WI38 (cell line): Measurements from ENCODE around the gene TULP1.

Experiments
- H3K4me3 ChIP-seq: 2 replicates; pipeline ENCODE4 v1.5.1; 2011; ENCODE audit warnings: low read depth, mild to moderate bottlenecking, control low read depth, low read length
- CTCF ChIP-seq: IDR thresholded peaks from 2 replicates; pipeline ENCODE4 v1.5.1; 2012; ENCODE audit warnings: low read depth, mild to moderate bottlenecking, control low read depth, low read length

TULP1 gene

GRCh38 chr6:35470663-35471120, 42.0 kb downstream of the TULP1 start:
- peak overlapping the region; percentile 93 for H3K4me3 ChIP-seq
- TF ChIP-seq CTCF, result no peak

- peak overlapping the region; percentile 93 for H3K4me3 ChIP-seq
- TF ChIP-seq CTCF, result no peak
These were observed 42.7 kb downstream of the TULP1 start for GRCh38 chr6:35469751-35470662.

GRCh38 chr6:35468980-35469750, 43.5 kb downstream of the TULP1 start:
- H3K4me3 ChIP-seq, result peak overlapping the region; percentile 93
- no peak for TF ChIP-seq CTCF

GRCh38 chr6:35468181-35468979, 44.3 kb downstream of the TULP1 start, which contains the start of gene RPL10A:
Gene RPL10A, plus strand, starts transcription at chr6:35468401. Its CDS starts 34 bp downstream, at chr6:35468435.
- peak; percentile 95 for TF ChIP-seq CTCF
- peak within 1 kb of the TSS; percentile 93 for H3K4me3 ChIP-seq

- no peak for TF ChIP-seq CTCF
These were observed 47.0 kb downstream of the TULP1 start for GRCh38 chr6:35465646-35466045.

GRCh38 chr6:35463292-35463691, 49.4 kb downstream of the TULP1 start:
- H3K4me3 ChIP-seq, result no peak overlapping the region
- TF ChIP-seq CTCF, result no peak

More at GRCh38 chr6:35465646-35466045, 47.0 kb downstream of the TULP1 start:
- no peak overlapping the region for H3K4me3 ChIP-seq
